SK-N-MC (cell line): ENCODE data around the gene CFAP410.

Experiments used
- EZH2 ChIP-seq: fragments of 200-600 bp; sonication (generic); IDR thresholded peaks from one replicate; pipeline ENCODE4 v1.6.1; 2017; ENCODE audit warnings: antibody characterized with exemption
- FOXP2 ChIP-seq: optimal IDR thresholded peaks from 2 replicates; pipeline ENCODE3; 2011; ENCODE audit warnings: mild to moderate bottlenecking, moderate library complexity; ENCODE audit not compliant: insufficient read depth; ENCODE audit errors: extremely low read length, control extremely low read depth
- POLR2AphosphoS5 ChIP-seq: IDR thresholded peaks from 2 replicates; pipeline ENCODE4 v1.6.1; 2012; ENCODE audit warnings: mild to moderate bottlenecking, low read depth, low read length, borderline replicate concordance

- TF ChIP-seq POLR2AphosphoS5 (no peak), EZH2 (no peak), FOXP2 (no peak)
These were observed 23.4 kb downstream of the CFAP410 start for GRCh38 chr21:44315691-44316203.
